OCI-LY3 (cell line): ENCODE results near the gene PTTG1IP.

Source experiments
- H2AFZ ChIP-seq: fragments of 200-600, 300-600 bp; shearing (Covaris generic); 2 replicates; pipeline ENCODE4 v1.6.0; 2014; ENCODE audit warnings: antibody characterized with exemption, low read depth, low read length
- H3K27ac ChIP-seq: fragments of 200-600, 300-600 bp; sonication (generic); 2 replicates; pipeline ENCODE4 v1.5.1; 2014; ENCODE audit warnings: mild to moderate bottlenecking, low read length, moderate library complexity, mixed read lengths
- H3K27me3 ChIP-seq: fragments of 200-600, 300-600 bp; sonication (generic); 2 replicates; pipeline ENCODE4 v1.6.1; 2014; ENCODE audit warnings: low read depth, low read length, mixed read lengths
- H3K36me3 ChIP-seq: fragments of 200-600, 300-600 bp; sonication (generic); replicated peaks from 2 replicates; pipeline ENCODE3; 2014; ENCODE audit warnings: low read depth, low read length, mixed read lengths
- H3K4me1 ChIP-seq: fragments of 300-600, 200-600 bp; sonication (generic); 2 replicates; pipeline ENCODE4 v1.6.1; 2014; ENCODE audit warnings: low read length, mixed read lengths
- H3K4me2 ChIP-seq: fragments of 200-600, 300-600 bp; sonication (generic); 2 replicates; pipeline ENCODE4 v1.6.1; 2014; ENCODE audit warnings: low read length, mixed read lengths
- H3K4me3 ChIP-seq: fragments of 300-600, 200-600 bp; sonication (generic); 2 replicates; pipeline ENCODE4 v1.5.1; 2014; ENCODE audit warnings: antibody characterized with exemption, mild to moderate bottlenecking, low read length, moderate library complexity
- H3K79me2 ChIP-seq: fragments of 300-600, 200-600 bp; shearing (Covaris generic); 2 replicates; pipeline ENCODE4 v1.6.1; 2014; ENCODE audit warnings: mild to moderate bottlenecking, low read length, mixed read lengths
- H3K9ac ChIP-seq: fragments of 300-600, 200-600 bp; shearing (Covaris generic); 2 replicates; pipeline ENCODE4 v1.6.0; 2014; ENCODE audit warnings: mild to moderate bottlenecking, low read length, moderate library complexity
- H3K9me3 ChIP-seq: fragments of 200-600, 300-600 bp; shearing (Covaris generic); 2 replicates; pipeline ENCODE4 v1.6.1; 2014; ENCODE audit warnings: low read length, mixed read lengths; ENCODE audit not compliant: insufficient read depth
- H4K20me1 ChIP-seq: fragments of 200-600, 300-600 bp; sonication (generic); 2 replicates; pipeline ENCODE4 v1.6.1; 2016; ENCODE audit warnings: low read length, mixed read lengths; ENCODE audit not compliant: insufficient read depth
- EZH2phosphoT487 ChIP-seq: fragments of 200-600 bp; shearing (Covaris generic); IDR thresholded peaks from 2 replicates; pipeline ENCODE4 v1.6.1; 2018; ENCODE audit warnings: antibody characterized with exemption, mixed run types, low read depth
- TF ChIP-seq, protein P1 (sequence below): fragments of 200-600, 300-600 bp; sonication (generic); IDR thresholded peaks from 2 replicates; pipeline ENCODE4 v1.5.1; 2014; ENCODE audit warnings: antibody characterized with exemption, low read length, low read depth

PTTG1IP gene

GRCh38 chr21:44836666-44837471 is 36.6 kb downstream of the PTTG1IP start:
- H3K4me2 ChIP-seq, result peak overlapping the region; percentile 46
- 0 out of 2 replicates have a peak overlapping the region, but pooled peaks have one; percentile 46 for H2AFZ ChIP-seq
- no peaks in the 10 kb centered on the region for H3K9me3 ChIP-seq
- no peak overlapping the region for H3K9ac ChIP-seq
- H3K4me3 ChIP-seq, result no peak overlapping the region
- H3K4me1 ChIP-seq, result no peaks in the 10 kb centered on the region
- no peaks in the 10 kb centered on the region for H4K20me1 ChIP-seq
- no peaks in the 10 kb centered on the region for H3K36me3 ChIP-seq
- TF ChIP-seq, protein P1, sequence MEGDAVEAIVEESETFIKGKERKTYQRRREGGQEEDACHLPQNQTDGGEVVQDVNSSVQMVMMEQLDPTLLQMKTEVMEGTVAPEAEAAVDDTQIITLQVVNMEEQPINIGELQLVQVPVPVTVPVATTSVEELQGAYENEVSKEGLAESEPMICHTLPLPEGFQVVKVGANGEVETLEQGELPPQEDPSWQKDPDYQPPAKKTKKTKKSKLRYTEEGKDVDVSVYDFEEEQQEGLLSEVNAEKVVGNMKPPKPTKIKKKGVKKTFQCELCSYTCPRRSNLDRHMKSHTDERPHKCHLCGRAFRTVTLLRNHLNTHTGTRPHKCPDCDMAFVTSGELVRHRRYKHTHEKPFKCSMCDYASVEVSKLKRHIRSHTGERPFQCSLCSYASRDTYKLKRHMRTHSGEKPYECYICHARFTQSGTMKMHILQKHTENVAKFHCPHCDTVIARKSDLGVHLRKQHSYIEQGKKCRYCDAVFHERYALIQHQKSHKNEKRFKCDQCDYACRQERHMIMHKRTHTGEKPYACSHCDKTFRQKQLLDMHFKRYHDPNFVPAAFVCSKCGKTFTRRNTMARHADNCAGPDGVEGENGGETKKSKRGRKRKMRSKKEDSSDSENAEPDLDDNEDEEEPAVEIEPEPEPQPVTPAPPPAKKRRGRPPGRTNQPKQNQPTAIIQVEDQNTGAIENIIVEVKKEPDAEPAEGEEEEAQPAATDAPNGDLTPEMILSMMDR, result no peak
- TF ChIP-seq EZH2phosphoT487, result no peak
- no peaks in the 10 kb centered on the region; the same call in 1 of the 2 replicates for H3K27me3 ChIP-seq
- no peaks in the 10 kb centered on the region for H3K79me2 ChIP-seq
- no peak overlapping the region for H3K27ac ChIP-seq

DNA sequence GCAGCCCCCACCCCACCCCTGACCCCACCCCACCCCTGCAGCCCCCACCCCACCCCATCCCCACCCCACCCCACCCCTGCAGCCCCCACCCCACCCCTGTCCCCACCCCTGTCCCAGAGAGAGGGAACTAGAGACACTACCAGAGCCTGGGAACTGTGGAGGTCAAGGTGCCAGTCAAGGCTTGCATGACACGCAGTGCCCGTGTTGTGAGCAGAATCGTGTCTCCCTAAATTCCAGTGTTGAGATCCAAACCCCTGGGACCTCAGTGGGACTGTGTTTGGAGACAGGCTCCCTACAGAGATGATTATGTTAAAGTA is 37.2 kb downstream of the PTTG1IP start:
- Histone ChIP-seq H3K4me3 (no peak overlapping the region), H3K4me2 (peak overlapping the region; percentile 46), H3K9ac (no peak overlapping the region), H3K9me3 (no peaks in the 10 kb centered on the region), H3K36me3 (no peaks in the 10 kb centered on the region), H4K20me1 (no peaks in the 10 kb centered on the region), H2AFZ (0 out of 2 replicates have a peak overlapping the region, but pooled peaks have one; percentile 46), H3K4me1 (peaks cover 5% of the 10 kb centered on the region), H3K79me2 (no peaks in the 10 kb centered on the region), H3K27ac (no peak overlapping the region), H3K27me3 (no peaks in the 10 kb centered on the region)
- TF ChIP-seq, protein P1, result no peak
- no peak for TF ChIP-seq EZH2phosphoT487

GRCh38 chr21:44835647-44835973 is 37.9 kb downstream of the PTTG1IP start:
- Histone ChIP-seq H3K4me3 (no peak overlapping the region), H3K9ac (no peak overlapping the region), H3K9me3 (no peaks in the 10 kb centered on the region), H3K27me3 (no peaks in the 10 kb centered on the region), H3K79me2 (no peaks in the 10 kb centered on the region), H3K27ac (no peak overlapping the region), H3K4me2 (no peak overlapping the region), H4K20me1 (no peaks in the 10 kb centered on the region), H2AFZ (no peak overlapping the region), H3K36me3 (no peaks in the 10 kb centered on the region), H3K4me1 (peaks cover 9% of the 10 kb centered on the region)
- TF ChIP-seq EZH2phosphoT487, result no peak
- TF ChIP-seq, protein P1, result no peak

- H3K9ac ChIP-seq, result no peak overlapping the region
- no peak overlapping the region for H3K27ac ChIP-seq
- peaks cover 9% of the 10 kb centered on the region for H3K4me1 ChIP-seq
- no peak overlapping the region for H3K4me2 ChIP-seq
- TF ChIP-seq, protein P1, result no peak
- no peak for TF ChIP-seq EZH2phosphoT487
- H3K4me3 ChIP-seq, result no peak overlapping the region
- no peaks in the 10 kb centered on the region for H4K20me1 ChIP-seq
- H3K27me3 ChIP-seq, result no peaks in the 10 kb centered on the region
- H3K79me2 ChIP-seq, result no peaks in the 10 kb centered on the region
- no peak overlapping the region for H2AFZ ChIP-seq
- no peaks in the 10 kb centered on the region for H3K9me3 ChIP-seq
- no peaks in the 10 kb centered on the region for H3K36me3 ChIP-seq
Measured at GRCh38 chr21:44834951-44835646, 38.4 kb downstream of the PTTG1IP start.
